PFSK-1 (cell line): ENCODE measurements around the gene SKAP1.

Experiments used
- FOXP2 ChIP-seq: optimal IDR thresholded peaks from 2 replicates; pipeline ENCODE3; 2011; ENCODE audit warnings: borderline replicate concordance, control low read depth, inconsistent platforms; ENCODE audit not compliant: insufficient read depth; ENCODE audit errors: extremely low read length, extremely low read depth
- POLR2AphosphoS5 ChIP-seq: IDR thresholded peaks from 2 replicates; pipeline ENCODE4 v1.6.1; 2012; ENCODE audit warnings: low read depth, mild to moderate bottlenecking, control low read depth, low read length, moderate library complexity
- SIN3A ChIP-seq: IDR thresholded peaks from 2 replicates; pipeline ENCODE4 v1.6.1; 2012; ENCODE audit warnings: mild to moderate bottlenecking, low read length, moderate library complexity, borderline replicate concordance; ENCODE audit not compliant: insufficient read depth
- TAF1 ChIP-seq: IDR thresholded peaks from 2 replicates; pipeline ENCODE4 v1.6.1; 2012; ENCODE audit warnings: low read length, control low read depth, borderline replicate concordance; ENCODE audit not compliant: insufficient read depth
- TF ChIP-seq, protein P1 (sequence below), 2 experiments: IDR thresholded peaks; 2 replicates each; pipeline versions ENCODE4 v1.6.1 to v1.8.0; 2011 to 2012; ENCODE audit warnings: low read depth in 2 of 2, low read length in 2 of 2, control low read depth in 1 of 2, inconsistent platforms in 1 of 2, mild to moderate bottlenecking in 1 of 2, moderate library complexity in 1 of 2; ENCODE audit not compliant: insufficient read depth in 1 of 2

Gene SKAP1

DNA sequence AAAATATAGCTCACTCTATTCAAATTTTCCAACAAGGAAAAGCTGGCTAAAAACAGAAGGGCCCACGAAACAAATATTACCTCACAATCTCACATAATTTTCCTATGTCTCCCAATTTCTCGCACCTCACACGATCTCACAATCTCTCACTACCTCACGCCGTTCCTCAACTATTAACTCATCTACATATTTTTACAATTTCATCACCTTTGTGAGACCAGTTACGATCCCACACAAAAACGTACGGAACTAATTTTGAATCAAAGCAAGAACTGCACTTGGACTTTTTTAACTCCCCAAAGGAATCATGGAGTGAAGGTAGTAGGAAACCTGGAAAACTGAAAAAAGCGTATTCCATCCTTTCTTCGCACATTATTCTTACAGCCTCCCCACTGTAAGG lies 329.9 kb downstream of the SKAP1 start:
- TF ChIP-seq FOXP2 (no peak), TAF1 (no peak), SIN3A (no peak), POLR2AphosphoS5 (no peak)
- TF ChIP-seq, protein P1, sequence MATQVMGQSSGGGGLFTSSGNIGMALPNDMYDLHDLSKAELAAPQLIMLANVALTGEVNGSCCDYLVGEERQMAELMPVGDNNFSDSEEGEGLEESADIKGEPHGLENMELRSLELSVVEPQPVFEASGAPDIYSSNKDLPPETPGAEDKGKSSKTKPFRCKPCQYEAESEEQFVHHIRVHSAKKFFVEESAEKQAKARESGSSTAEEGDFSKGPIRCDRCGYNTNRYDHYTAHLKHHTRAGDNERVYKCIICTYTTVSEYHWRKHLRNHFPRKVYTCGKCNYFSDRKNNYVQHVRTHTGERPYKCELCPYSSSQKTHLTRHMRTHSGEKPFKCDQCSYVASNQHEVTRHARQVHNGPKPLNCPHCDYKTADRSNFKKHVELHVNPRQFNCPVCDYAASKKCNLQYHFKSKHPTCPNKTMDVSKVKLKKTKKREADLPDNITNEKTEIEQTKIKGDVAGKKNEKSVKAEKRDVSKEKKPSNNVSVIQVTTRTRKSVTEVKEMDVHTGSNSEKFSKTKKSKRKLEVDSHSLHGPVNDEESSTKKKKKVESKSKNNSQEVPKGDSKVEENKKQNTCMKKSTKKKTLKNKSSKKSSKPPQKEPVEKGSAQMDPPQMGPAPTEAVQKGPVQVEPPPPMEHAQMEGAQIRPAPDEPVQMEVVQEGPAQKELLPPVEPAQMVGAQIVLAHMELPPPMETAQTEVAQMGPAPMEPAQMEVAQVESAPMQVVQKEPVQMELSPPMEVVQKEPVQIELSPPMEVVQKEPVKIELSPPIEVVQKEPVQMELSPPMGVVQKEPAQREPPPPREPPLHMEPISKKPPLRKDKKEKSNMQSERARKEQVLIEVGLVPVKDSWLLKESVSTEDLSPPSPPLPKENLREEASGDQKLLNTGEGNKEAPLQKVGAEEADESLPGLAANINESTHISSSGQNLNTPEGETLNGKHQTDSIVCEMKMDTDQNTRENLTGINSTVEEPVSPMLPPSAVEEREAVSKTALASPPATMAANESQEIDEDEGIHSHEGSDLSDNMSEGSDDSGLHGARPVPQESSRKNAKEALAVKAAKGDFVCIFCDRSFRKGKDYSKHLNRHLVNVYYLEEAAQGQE (IDR thresholded peaks at IDR 0.05; ENCODE audit: insufficient read depth in 1 of 2, low read depth in 2 of 2, low read length in 2 of 2) = no peak

DNA sequence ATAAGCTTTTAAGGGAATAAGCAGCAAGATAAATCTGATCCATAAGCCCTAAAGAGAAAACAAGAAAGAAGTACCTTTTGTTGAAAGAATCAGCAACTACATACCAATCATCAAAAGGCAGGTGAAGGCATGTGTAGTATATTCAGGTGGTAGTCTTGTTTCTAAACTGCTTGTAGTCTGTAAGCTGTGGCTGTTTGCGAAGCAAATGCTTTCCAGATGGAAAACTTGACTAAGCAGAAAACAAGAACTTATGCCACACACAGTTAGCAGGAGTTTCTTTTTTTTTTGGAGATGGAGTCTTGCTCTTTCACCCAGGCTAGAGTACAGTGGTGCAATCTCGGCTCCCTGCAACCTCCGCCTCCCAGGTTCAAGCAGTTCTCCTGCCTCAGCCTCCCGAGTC lies 334.4 kb downstream of the SKAP1 start:
- no peak for TF ChIP-seq POLR2AphosphoS5
- TF ChIP-seq SIN3A = no peak
- no peak for TF ChIP-seq TAF1
- TF ChIP-seq FOXP2 = no peak
- TF ChIP-seq, protein P1 (IDR thresholded peaks at IDR 0.05; ENCODE audit: insufficient read depth in 1 of 2, low read depth in 2 of 2, low read length in 2 of 2) = no peak

DNA sequence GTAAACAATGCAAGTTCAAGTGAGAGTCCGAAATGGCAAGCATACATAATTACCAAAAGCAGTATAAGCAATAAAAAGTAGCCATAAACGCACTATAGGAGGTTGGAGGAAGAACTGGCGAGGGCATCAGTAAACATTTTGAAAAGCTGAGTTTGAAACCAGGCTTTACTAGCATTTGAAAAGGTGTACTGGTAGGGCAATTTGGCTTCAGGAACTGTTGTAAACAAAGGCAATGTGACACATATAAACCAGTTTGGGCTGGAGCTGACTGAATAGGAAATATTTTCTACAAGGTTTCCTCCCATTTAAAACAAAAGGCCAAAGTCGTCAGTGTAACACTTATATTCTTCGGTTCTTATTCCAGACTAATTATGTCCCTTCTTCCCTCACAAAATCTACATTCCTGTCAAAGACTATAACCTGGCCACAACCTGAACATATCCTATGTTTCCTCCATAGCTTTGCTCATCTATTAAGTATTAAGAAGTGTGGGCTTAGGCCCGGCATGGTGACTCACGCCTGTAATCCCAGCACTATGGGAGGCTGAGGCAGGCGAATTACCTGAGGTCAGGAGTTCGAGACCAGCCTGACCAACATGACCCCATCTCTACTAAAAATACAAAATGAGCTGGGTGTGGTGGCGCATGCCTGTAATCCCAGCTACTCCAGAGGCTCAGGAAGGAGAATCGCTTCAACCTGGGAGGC lies 336.5 kb downstream of the SKAP1 start:
- no peak for TF ChIP-seq FOXP2

DNA sequence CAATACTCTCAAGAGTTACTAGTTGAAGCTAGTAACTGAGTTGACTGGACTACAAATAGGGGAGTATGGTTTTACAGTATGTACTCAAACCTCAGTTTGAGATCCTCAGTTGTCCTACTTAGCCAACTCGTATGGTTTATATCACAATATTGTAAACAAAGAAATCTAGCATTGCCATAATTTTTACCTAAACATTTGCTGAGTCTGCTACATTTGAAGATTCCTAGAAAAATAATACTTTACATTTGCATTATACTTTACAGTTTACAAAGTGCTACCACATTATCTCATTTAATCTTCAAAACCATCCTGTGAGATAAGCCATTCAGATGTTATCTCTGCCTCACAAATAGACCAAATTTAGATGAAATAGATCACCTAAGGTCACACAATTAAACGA lies 345.1 kb downstream of the SKAP1 start:
- TF ChIP-seq TAF1 (no peak), SIN3A (no peak), FOXP2 (no peak), POLR2AphosphoS5 (no peak)
- TF ChIP-seq, protein P1 (IDR thresholded peaks at IDR 0.05; ENCODE audit: insufficient read depth in 1 of 2, low read depth in 2 of 2, low read length in 2 of 2) = no peak
